ENCODE results near the gene RBM47. TPM values are rescaled to one million over a fixed set of nuclear protein-coding genes. Genes with fewer than 3 reads are reported as not detected.
A peak's percentile ranks its signal among the peaks of the same experiment; 100 is the strongest.

Gene RBM47
- total and polyA plus RNA-seq, 2 of the 4 experiments (the other 2 are of a cell fraction), result 0.44 to 1.1 TPM

- peak overlapping the region; percentile 58 for H3K18ac ChIP-seq (ENCODE audit: low read depth, low read length)
- peak overlapping the region; percentile 79 for H2AK5ac ChIP-seq (ENCODE audit: low read depth, low read length)
- H2AFZ ChIP-seq (replicated peaks; ENCODE audit: low read length, poor library complexity), result no peak overlapping the region
- peak overlapping the region; percentile 76; the same call in 1 of the 2 replicates for H2BK20ac ChIP-seq (ENCODE audit: low read depth, low read length)
- WGBS, 2 experiments (ENCODE audit: extremely low coverage in 2 of 2, insufficient read length in 1 of 2), result no CpG with 5 or more reads among the region's 2 CpGs
- 0 out of 2 replicates have a peak overlapping the region, but pooled peaks have one; percentile 82 for H2BK120ac ChIP-seq (ENCODE audit: low read depth, low read length)
- no peak overlapping the region for H3K27ac ChIP-seq (ENCODE audit: insufficient read depth, low read length)
- H4K8ac ChIP-seq (ENCODE audit: low read depth in 2 of 2, low read length in 2 of 2), result peak overlapping the region in 1 of 2 experiments; percentile 48; a peak in 1 of 4 replicates
- no peaks in the 10 kb centered on the region for H3K9me3 ChIP-seq (ENCODE audit: control insufficient read depth, insufficient read depth, low read length)
- DNase-seq (no peak), ATAC-seq (ENCODE audit: low read depth) (peak; percentile 29)
- no peaks in the 10 kb centered on the region for H3K36me3 ChIP-seq (ENCODE audit: control insufficient read depth, insufficient read depth, low read length)
- H3K4ac ChIP-seq (ENCODE audit: low read depth, low read length), result no peak overlapping the region
- no peaks in the 10 kb centered on the region for H3K79me1 ChIP-seq (ENCODE audit: low read depth in 1 of 2, low read length in 2 of 2)
- H4K5ac ChIP-seq (ENCODE audit: low read depth, low read length), result no peak overlapping the region
- POLR2A ChIA-PET (ENCODE audit: unreplicated experiment), result no interaction called here
- no peak overlapping the region for H3K4me3 ChIP-seq (ENCODE audit: insufficient read depth, low read depth, low read length)
- no peak overlapping the region for H3K14ac ChIP-seq (replicated peaks; ENCODE audit: low read depth, low read length)
- in situ Hi-C loops (cut with MboI; ENCODE audit: low sequenced_read_pairs) (no loop called here), intact Hi-C loops (cut with micrococcal nuclease) (no loop called here), dilution Hi-C loops (cut with HindIII; ENCODE audit: low sequenced_read_pairs, unreplicated experiment) (no loop called here)
- no peak overlapping the region for H2AK9ac ChIP-seq (replicated peaks; ENCODE audit: low read depth, low read length, poor library complexity)
- H3K56ac ChIP-seq (ENCODE audit: extremely low read depth, insufficient read depth, low read length), result no peak overlapping the region
- no peak overlapping the region for H3K23ac ChIP-seq (ENCODE audit: low read depth, low read length)
- H3K9ac ChIP-seq (ENCODE audit: low read depth, low read length), result no peak overlapping the region
- H2BK5ac ChIP-seq (ENCODE audit: low read depth, low read length, poor library complexity, severe bottlenecking), result peak overlapping the region; percentile 50
- H3K9me1 ChIP-seq (ENCODE audit: insufficient read depth, low read length), result peaks cover 10% of the 10 kb centered on the region
- CTCF ChIA-PET, result no interaction called here
- H3K4me2 ChIP-seq (ENCODE audit: low read depth, low read length), result no peak overlapping the region; the same call in 1 of the 2 replicates
- H2BK15ac ChIP-seq (ENCODE audit: low read depth, low read length), result peak overlapping the region; percentile 35; the same call in 1 of the 3 replicates
- BruUV-seq (replicated peaks), result no TSS peak
- H3K4me1 ChIP-seq (ENCODE audit: control insufficient read depth, insufficient read depth, low read length), result peaks cover 12% of the 10 kb centered on the region
- TF ChIP-seq CTCF (conservative IDR thresholded peaks at IDR 0.05; ENCODE audit: low read depth, low read length) (no peak), MXI1 (IDR thresholded peaks at IDR 0.05; ENCODE audit: borderline replicate concordance, low read depth, low read length) (no peak), SMC3 (IDR thresholded peaks at IDR 0.05; ENCODE audit: low read depth, low read length) (no peak), RAD21 (IDR thresholded peaks at IDR 0.05; ENCODE audit: low read length) (no peak), BHLHE40 (IDR thresholded peaks at IDR 0.05; ENCODE audit: low read depth, low read length) (no peak), RFX5 (IDR thresholded peaks at IDR 0.05; ENCODE audit: low read depth, low read length) (no peak), CHD1 (IDR thresholded peaks at IDR 0.05; ENCODE audit: low read depth, low read length) (no peak), FOS (IDR thresholded peaks at IDR 0.05; ENCODE audit: low read depth, low read length) (no peak)
- no peaks in the 10 kb centered on the region for H3K27me3 ChIP-seq (ENCODE audit: control insufficient read depth, insufficient read depth, low read length)
- no peaks in the 10 kb centered on the region for H4K20me1 ChIP-seq (ENCODE audit: insufficient read depth, low read length)
- H4K91ac ChIP-seq (ENCODE audit: insufficient read depth, low read depth, low read length), result no peak overlapping the region
Measured at GRCh38 chr4:40587351-40587750, 42.3 kb downstream of the RBM47 start.
